ENCODE results near the gene COL17A1. TPM values are rescaled to one million over a fixed set of nuclear protein-coding genes. Genes with fewer than 3 reads are reported as not detected.

The COL17A1 gene
- total RNA-seq, 4 donors from 2014 or later: 0.12 to 10.7 (median 0.68) TPM

GRCh38 chr10:104016661-104017060, 69.0 kb downstream of the COL17A1 start:
- TF ChIP-seq, protein P1, sequence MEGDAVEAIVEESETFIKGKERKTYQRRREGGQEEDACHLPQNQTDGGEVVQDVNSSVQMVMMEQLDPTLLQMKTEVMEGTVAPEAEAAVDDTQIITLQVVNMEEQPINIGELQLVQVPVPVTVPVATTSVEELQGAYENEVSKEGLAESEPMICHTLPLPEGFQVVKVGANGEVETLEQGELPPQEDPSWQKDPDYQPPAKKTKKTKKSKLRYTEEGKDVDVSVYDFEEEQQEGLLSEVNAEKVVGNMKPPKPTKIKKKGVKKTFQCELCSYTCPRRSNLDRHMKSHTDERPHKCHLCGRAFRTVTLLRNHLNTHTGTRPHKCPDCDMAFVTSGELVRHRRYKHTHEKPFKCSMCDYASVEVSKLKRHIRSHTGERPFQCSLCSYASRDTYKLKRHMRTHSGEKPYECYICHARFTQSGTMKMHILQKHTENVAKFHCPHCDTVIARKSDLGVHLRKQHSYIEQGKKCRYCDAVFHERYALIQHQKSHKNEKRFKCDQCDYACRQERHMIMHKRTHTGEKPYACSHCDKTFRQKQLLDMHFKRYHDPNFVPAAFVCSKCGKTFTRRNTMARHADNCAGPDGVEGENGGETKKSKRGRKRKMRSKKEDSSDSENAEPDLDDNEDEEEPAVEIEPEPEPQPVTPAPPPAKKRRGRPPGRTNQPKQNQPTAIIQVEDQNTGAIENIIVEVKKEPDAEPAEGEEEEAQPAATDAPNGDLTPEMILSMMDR (IDR thresholded peaks at IDR 0.05): no peak
- no peak for TF ChIP-seq EP300 (IDR thresholded peaks at IDR 0.05)
- TF ChIP-seq POLR2AphosphoS5 (IDR thresholded peaks at IDR 0.05): no peak
- TF ChIP-seq POLR2A (IDR thresholded peaks at IDR 0.05): no peak
- ATAC-seq: no peak
- no peak overlapping the region for H3K4me3 ChIP-seq
- WGBS, 2 donors (ENCODE audit: low coverage in 1 of 2): 60 to 63% methylated on average over 1 of the region's 1 CpG
- no peak overlapping the region for H3K27ac ChIP-seq
- H3K36me3 ChIP-seq: peaks cover 15 to 58% of the 10 kb centered on the region in 2 donors
- no peaks in the 10 kb centered on the region for H3K27me3 ChIP-seq
- no peaks in the 10 kb centered on the region for H3K9me3 ChIP-seq
- no peaks in the 10 kb centered on the region for H3K4me1 ChIP-seq

GRCh38 chr10:104014176-104014575, 71.5 kb downstream of the COL17A1 start:
- no peak for ATAC-seq

GRCh38 chr10:104013489-104013888, 72.2 kb downstream of the COL17A1 start:
- Histone ChIP-seq H3K27me3 (no peaks in the 10 kb centered on the region), H3K4me1 (no peaks in the 10 kb centered on the region), H3K36me3 (peaks cover 0 to 43% of the 10 kb centered on the region in 2 donors), H3K9me3 (no peaks in the 10 kb centered on the region), H3K4me3 (no peak overlapping the region), H3K27ac (no peak overlapping the region)
- TF ChIP-seq, protein P1 (IDR thresholded peaks at IDR 0.05): no peak
- ATAC-seq: no peak
- 94 to 95% methylated on average over 3 to 4 of the region's 4 CpGs for WGBS, 2 donors (ENCODE audit: low coverage in 1 of 2)

More at GRCh38 chr10:104014176-104014575, 71.5 kb downstream of the COL17A1 start:
- Histone ChIP-seq H3K36me3 (peaks cover 0 to 48% of the 10 kb centered on the region in 2 donors), H3K9me3 (no peaks in the 10 kb centered on the region), H3K27ac (no peak overlapping the region), H3K4me3 (no peak overlapping the region), H3K27me3 (no peaks in the 10 kb centered on the region), H3K4me1 (no peaks in the 10 kb centered on the region)
- 73% methylated on average over 2 of the region's 2 CpGs for WGBS, 2 donors (ENCODE audit: low coverage in 1 of 2)
- TF ChIP-seq POLR2AphosphoS5 (IDR thresholded peaks at IDR 0.05) (no peak), EP300 (IDR thresholded peaks at IDR 0.05) (no peak), POLR2A (IDR thresholded peaks at IDR 0.05) (no peak)
- TF ChIP-seq, protein P1 (IDR thresholded peaks at IDR 0.05): no peak

- Histone ChIP-seq H3K9me3 (no peaks in the 10 kb centered on the region), H3K27ac (no peak overlapping the region), H3K27me3 (no peaks in the 10 kb centered on the region), H3K4me3 (no peak overlapping the region), H3K36me3 (peaks cover 0 to 45% of the 10 kb centered on the region in 2 donors), H3K4me1 (no peaks in the 10 kb centered on the region)
- no peak for ATAC-seq
- 88 to 89% methylated on average over 2 of the region's 2 CpGs for WGBS, 2 donors (ENCODE audit: low coverage in 1 of 2)
- no peak for TF ChIP-seq EP300 (IDR thresholded peaks at IDR 0.05)
Observed at GRCh38 chr10:104011904-104012303, 73.8 kb downstream of the COL17A1 start.

DNA sequence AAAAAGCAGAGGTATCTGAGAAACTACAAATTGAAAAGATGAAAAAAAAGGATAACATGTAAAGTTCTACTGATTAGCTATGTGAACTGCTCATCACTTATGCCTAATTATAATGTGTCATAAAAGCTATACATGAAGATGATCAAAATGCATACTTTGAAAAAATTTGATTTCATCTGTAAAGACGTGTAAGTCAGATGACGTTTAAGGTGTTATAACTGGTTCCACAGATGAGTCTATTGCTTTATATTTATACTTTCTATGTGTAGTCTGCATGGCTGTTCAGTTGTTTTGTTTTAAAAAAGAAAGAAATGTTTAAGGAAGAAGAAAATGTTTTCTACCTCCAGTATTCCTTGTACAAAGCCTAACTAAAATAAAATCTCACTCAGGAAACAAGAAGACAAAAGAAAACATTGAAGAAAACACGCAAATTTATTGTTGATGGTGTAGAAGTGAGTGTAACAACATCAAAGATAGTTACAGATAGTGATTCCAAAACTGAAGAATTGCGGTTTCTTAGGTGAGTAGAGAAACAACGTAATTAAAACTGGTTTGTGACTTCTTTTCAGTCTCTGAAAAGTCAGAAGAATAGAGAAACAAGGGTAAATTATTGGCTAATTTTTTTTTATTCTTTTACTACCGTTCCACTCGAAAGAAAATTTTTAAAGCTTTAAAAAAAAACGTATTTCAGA, 80.4 kb downstream of the COL17A1 start:
- 88 to 90% methylated on average over 8 of the region's 8 CpGs for WGBS, 2 donors (ENCODE audit: low coverage in 1 of 2)
- no peak for ATAC-seq
- Histone ChIP-seq H3K27me3 (no peaks in the 10 kb centered on the region), H3K36me3 (peaks cover 9 to 77% of the 10 kb centered on the region in 2 donors), H3K4me1 (no peaks in the 10 kb centered on the region), H3K4me3 (no peak overlapping the region), H3K9me3 (no peaks in the 10 kb centered on the region), H3K27ac (no peak overlapping the region)
- TF ChIP-seq POLR2AphosphoS5 (IDR thresholded peaks at IDR 0.05): no peak
- no peak for TF ChIP-seq POLR2A (IDR thresholded peaks at IDR 0.05)
- TF ChIP-seq, protein P1 (IDR thresholded peaks at IDR 0.05): no peak
- TF ChIP-seq EP300 (IDR thresholded peaks at IDR 0.05): no peak
